ENCODE measurements around the gene SERPINB6. TPM values are rescaled to one million over a fixed set of nuclear protein-coding genes. Genes with fewer than 3 reads are reported as not detected.
A peak's percentile ranks its signal among the peaks of the same experiment; 100 is the strongest.

Gene SERPINB6
- total RNA-seq, 1 donor from 2014 or later = 78.8 TPM

GRCh38 chr6:2998998-2999617 is 27.7 kb upstream of the SERPINB6 start:
- ATAC-seq = peak; percentile 44

- peak; percentile 74 for ATAC-seq
These were observed 27.1 kb upstream of the SERPINB6 start for GRCh38 chr6:2998249-2998997.

GRCh38 chr6:2993755-2994317 is 22.5 kb upstream of the SERPINB6 start:
- no peak for ATAC-seq

- no peak for ATAC-seq
These were observed 21.1 kb upstream of the SERPINB6 start for GRCh38 chr6:2992330-2992979.

- no peak for ATAC-seq
These were observed 19.7 kb upstream of the SERPINB6 start for GRCh38 chr6:2990932-2991506.

GRCh38 chr6:2990248-2990931 is 19.0 kb upstream of the SERPINB6 start:
- no peak for ATAC-seq

- peak; percentile 73 for ATAC-seq
These were observed 18.2 kb upstream of the SERPINB6 start for GRCh38 chr6:2989332-2990247.

GRCh38 chr6:2988426-2989331 is 17.3 kb upstream of the SERPINB6 start:
- peak; percentile 89 for ATAC-seq

GRCh38 chr6:2988094-2988425 is 16.7 kb upstream of the SERPINB6 start:
- ATAC-seq = no peak

- peak; percentile 26 for ATAC-seq
These were observed 15.4 kb upstream of the SERPINB6 start for GRCh38 chr6:2986722-2987221.

GRCh38 chr6:2984738-2985406 is 13.5 kb upstream of the SERPINB6 start:
- no peak for ATAC-seq

- peak; percentile 14 for ATAC-seq
These were observed 11.2 kb upstream of the SERPINB6 start for GRCh38 chr6:2982426-2983117.

- ATAC-seq = peak; percentile 77
These were observed 9.1 kb upstream of the SERPINB6 start for GRCh38 chr6:2980465-2980855.

GRCh38 chr6:2979819-2980464 is 8.6 kb upstream of the SERPINB6 start:
- ATAC-seq = peak; percentile 68

GRCh38 chr6:2978923-2979322 is 7.6 kb upstream of the SERPINB6 start:
- ATAC-seq = no peak

- ATAC-seq = no peak
These were observed 6.6 kb upstream of the SERPINB6 start for GRCh38 chr6:2977799-2978590.

- no peak for ATAC-seq
These were observed 5.9 kb upstream of the SERPINB6 start for GRCh38 chr6:2977290-2977689.

Data from esophagus mucosa (tissue), 1 donor.